Colonic mucosa (tissue), 4 donors: ENCODE measurements around the gene CCDC107. TPM values are rescaled to one million over a fixed set of nuclear protein-coding genes. Genes with fewer than 3 reads are reported as not detected.
A peak's percentile ranks its signal among the peaks of the same experiment; 100 is the strongest.

Source experiments
- DNase-seq: peaks from one replicate; pipeline ENCODE4 v3.0.0-alpha.2; 2020
- H3K27ac ChIP-seq: fragments of 200-600 bp; one replicate; pipeline ENCODE4 v1.8.0; 2021
- H3K27me3 ChIP-seq: fragments of 200-600 bp; one replicate; pipeline ENCODE4 v1.8.0; 2021
- H3K36me3 ChIP-seq: fragments of 200-600 bp; one replicate; pipeline ENCODE4 v1.8.0; 2021
- H3K4me1 ChIP-seq: fragments of 200-600 bp; one replicate; pipeline ENCODE4 v1.8.0; 2021; ENCODE audit warnings: mild to moderate bottlenecking
- H3K4me3 ChIP-seq: fragments of 200-600 bp; one replicate; pipeline ENCODE4 v1.8.0; 2021
- H3K9ac ChIP-seq, 2 donors: one replicate each; pipeline ENCODE4 v1.7.0; 2013; ENCODE audit warnings: control low read depth in 2 of 2, low read depth in 2 of 2, low read length in 2 of 2
- H3K9me3 ChIP-seq: fragments of 200-600 bp; one replicate; pipeline ENCODE4 v1.8.0; 2021
- intact Hi-C: fragments of 100-400 bp; cut with DNase I; formaldehyde crosslinking; loops from one replicate; pipeline ENCODE4 v1.14.1; 2022
- total RNA-seq, 2 donors: library from RNA; stranded (reverse); fragmentation: NEBNext Ultra II Directional in 1 of 2; extraction: Animal tissue kit (Norgen Biotek cat#: 25700) in 1 of 2; gene quantifications; one replicate each; pipeline ENCODE4 v1.2.1, GENCODE V29; 2021
- TF ChIP-seq, protein P1 (sequence below): fragments of 200-600 bp; IDR thresholded peaks from one replicate; pipeline ENCODE4 v1.8.0; 2022; ENCODE audit warnings: antibody characterized with exemption, mild to moderate bottlenecking
- donor health status: healthy.
- donor health status: DM: no; HTN: no; CAD: no.
- donor health status: DM: no; HTN: no; CAD: no.

Gene CCDC107
- total RNA-seq, 2 donors from 2014 or later = 19.4 to 38.3 TPM

DNA sequence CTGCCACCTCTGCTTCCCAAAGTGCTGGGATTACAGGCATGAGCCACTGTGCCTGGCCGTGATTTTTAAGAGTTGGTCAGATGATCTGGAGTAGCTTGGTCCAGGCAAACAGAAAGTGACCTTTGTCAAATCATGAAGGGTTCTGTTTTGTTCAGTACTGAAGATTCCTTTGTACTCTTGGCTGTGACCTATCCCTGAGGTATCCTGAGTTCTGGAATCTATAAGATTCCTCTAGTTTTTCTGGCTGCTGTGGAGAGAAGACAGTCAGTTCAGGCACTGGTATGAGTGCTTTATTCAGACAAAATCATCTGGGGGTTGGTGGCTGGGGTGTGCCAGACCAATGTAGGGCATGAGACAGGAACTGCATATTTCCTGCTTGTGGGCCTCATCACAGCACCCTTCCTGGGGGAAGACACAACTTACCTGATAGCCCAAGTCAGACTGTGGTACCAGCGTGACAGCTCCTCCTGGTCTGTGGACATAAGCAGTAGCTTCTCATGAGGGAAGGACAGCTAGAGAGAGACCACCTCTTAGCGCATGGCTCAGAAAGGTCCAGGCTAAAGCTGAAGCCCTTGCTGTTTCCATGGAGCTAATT is 3.8 kb downstream of the CCDC107 start:
- H3K4me1 ChIP-seq = peaks cover 24% of the 10 kb centered on the region
- intact Hi-C loops = loop anchor here (5.0 kb wide), 1 partner anchor 70 kb away; the partner anchor contains the start of genes CREB3 and TLN1
- H3K4me3 ChIP-seq = no peak overlapping the region
- H3K27me3 ChIP-seq = no peaks in the 10 kb centered on the region
- H3K36me3 ChIP-seq = no peaks in the 10 kb centered on the region
- H3K9me3 ChIP-seq = no peaks in the 10 kb centered on the region
- TF ChIP-seq, protein P1, sequence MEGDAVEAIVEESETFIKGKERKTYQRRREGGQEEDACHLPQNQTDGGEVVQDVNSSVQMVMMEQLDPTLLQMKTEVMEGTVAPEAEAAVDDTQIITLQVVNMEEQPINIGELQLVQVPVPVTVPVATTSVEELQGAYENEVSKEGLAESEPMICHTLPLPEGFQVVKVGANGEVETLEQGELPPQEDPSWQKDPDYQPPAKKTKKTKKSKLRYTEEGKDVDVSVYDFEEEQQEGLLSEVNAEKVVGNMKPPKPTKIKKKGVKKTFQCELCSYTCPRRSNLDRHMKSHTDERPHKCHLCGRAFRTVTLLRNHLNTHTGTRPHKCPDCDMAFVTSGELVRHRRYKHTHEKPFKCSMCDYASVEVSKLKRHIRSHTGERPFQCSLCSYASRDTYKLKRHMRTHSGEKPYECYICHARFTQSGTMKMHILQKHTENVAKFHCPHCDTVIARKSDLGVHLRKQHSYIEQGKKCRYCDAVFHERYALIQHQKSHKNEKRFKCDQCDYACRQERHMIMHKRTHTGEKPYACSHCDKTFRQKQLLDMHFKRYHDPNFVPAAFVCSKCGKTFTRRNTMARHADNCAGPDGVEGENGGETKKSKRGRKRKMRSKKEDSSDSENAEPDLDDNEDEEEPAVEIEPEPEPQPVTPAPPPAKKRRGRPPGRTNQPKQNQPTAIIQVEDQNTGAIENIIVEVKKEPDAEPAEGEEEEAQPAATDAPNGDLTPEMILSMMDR = no peak
- H3K27ac ChIP-seq = peak overlapping the region; percentile 81
- DNase-seq = no peak
- H3K9ac ChIP-seq = peak overlapping the region in 1 of 2 donors; percentile 13

DNA sequence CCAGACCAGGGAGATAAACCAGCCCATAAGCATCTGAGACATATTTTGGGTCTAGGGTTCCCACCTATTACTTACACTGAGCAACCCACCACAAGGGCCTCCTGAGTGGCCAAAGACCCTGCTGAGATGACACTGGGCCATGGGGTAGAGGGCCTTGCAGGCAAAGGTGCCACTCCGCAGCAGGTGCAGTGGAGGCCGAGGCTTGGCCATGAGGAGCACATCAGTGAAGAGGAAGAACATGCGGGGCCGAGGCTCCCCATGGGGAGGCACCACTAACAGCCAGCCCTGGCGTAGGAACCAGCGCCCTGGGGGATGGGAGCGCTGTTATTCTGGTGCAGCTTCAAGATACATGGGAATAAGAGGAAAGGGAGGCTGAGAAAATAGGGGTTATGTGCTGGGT is 4.3 kb downstream of the CCDC107 start:
- Histone ChIP-seq H3K9ac (no peak overlapping the region), H3K27ac (peak overlapping the region; percentile 81), H3K27me3 (no peaks in the 10 kb centered on the region), H3K36me3 (no peaks in the 10 kb centered on the region), H3K4me3 (no peak overlapping the region), H3K9me3 (no peaks in the 10 kb centered on the region), H3K4me1 (peaks cover 24% of the 10 kb centered on the region)
- TF ChIP-seq, protein P1 = no peak
- no peak for DNase-seq
- intact Hi-C loops = loop anchor here (5.0 kb wide), 1 partner anchor 70 kb away; the partner anchor contains the start of genes CREB3 and TLN1

GRCh38 chr9:35664531-35665470 is 6.7 kb downstream of the CCDC107 start, which contains the start of gene ARHGEF39:
Gene ARHGEF39, minus strand, starts transcription at chr9:35665195. Its CDS starts 26 bp downstream, at chr9:35665169.
- Histone ChIP-seq H3K27me3 (no peaks in the 10 kb centered on the region), H3K9me3 (no peaks in the 10 kb centered on the region), H3K4me3 (peak within 1 kb of the TSS; percentile 49), H3K36me3 (no peaks in the 10 kb centered on the region), H3K9ac (peak within 1 kb of the TSS; percentile 80 to 81), H3K27ac (peak within 1 kb of the TSS; percentile 42), H3K4me1 (peaks cover 17% of the 10 kb centered on the region)
- TF ChIP-seq, protein P1 = no peak
- peak; percentile 91 for DNase-seq
- intact Hi-C loops = loop anchor here (5.0 kb wide), 1 partner anchor 68 kb away; the partner anchor contains the start of genes CREB3 and TLN1

DNA sequence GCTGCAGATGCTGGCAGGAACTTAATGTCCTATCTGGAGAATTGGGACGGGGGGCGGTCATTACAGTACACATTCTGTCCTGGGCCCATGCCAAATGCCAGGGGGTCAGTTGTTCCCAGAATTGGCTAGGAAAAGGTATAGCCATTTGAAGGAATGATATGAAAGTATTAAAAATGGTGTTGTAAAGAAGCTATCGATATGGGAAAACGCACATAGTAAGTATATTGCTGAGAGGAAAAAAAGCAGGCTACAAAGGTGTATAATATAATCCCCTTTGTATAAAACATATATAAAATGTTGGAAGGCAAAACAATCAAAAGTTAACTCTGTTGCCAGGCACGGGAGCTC is 7.4 kb downstream of the CCDC107 start:
- peak overlapping the region; percentile 49 for H3K4me3 ChIP-seq
- no peaks in the 10 kb centered on the region for H3K27me3 ChIP-seq
- peak overlapping the region; percentile 80 to 81 for H3K9ac ChIP-seq
- DNase-seq = no peak
- H3K4me1 ChIP-seq = peaks cover 15% of the 10 kb centered on the region
- no peaks in the 10 kb centered on the region for H3K9me3 ChIP-seq
- H3K36me3 ChIP-seq = no peaks in the 10 kb centered on the region
- intact Hi-C loops = no loop called here
- H3K27ac ChIP-seq = peak overlapping the region; percentile 42
- TF ChIP-seq, protein P1 = no peak

- TF ChIP-seq, protein P1 = no peak
Measured at GRCh38 chr9:35666045-35666444, 8.0 kb downstream of the CCDC107 start.

More at GRCh38 chr9:35666045-35666444, 8.0 kb downstream of the CCDC107 start:
- peaks cover 9% of the 10 kb centered on the region for H3K4me1 ChIP-seq
- intact Hi-C loops = no loop called here
- no peak overlapping the region for H3K9ac ChIP-seq
- no peak overlapping the region for H3K4me3 ChIP-seq
- no peaks in the 10 kb centered on the region for H3K36me3 ChIP-seq
- no peak for DNase-seq
- no peak overlapping the region for H3K27ac ChIP-seq
- H3K27me3 ChIP-seq = no peaks in the 10 kb centered on the region
- H3K9me3 ChIP-seq = no peaks in the 10 kb centered on the region
